Stimulated activated CD4-positive, alpha-beta T cell treated with anti-CD3 and anti-CD28 coated beads, Interleukin-1b, Interleukin-23, amount 100 ng/mL, for 24 hours (primary cell): ENCODE measurements around the gene DERA.

Source experiments
- DNase-seq, 4 experiments: peaks; one replicate each; pipeline ENCODE4 v3.0.0-alpha.2; 2020; ENCODE audit warnings: low read depth in 4 of 4, low spot score in 1 of 4

DERA gene

DNA sequence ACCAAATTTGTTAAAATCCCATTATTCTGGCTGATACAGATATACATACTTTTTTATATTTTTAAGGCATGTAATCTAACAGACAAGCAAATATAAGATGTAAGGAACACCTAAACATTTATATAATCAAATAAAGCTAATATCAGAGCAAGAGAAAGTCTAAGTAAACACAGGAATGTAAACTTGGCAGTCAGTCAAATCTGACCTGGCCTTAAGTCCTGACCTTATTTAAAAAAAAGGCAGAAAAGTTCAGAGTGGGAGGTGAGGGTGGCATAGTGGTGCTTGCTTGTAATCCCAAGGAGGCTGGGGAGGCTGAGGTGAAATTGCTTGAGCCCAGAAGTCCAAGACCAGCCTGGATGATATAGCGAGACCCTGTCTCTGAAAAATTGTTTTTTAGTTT, 152.6 kb downstream of the DERA start:
- DNase-seq: no peak

DNA sequence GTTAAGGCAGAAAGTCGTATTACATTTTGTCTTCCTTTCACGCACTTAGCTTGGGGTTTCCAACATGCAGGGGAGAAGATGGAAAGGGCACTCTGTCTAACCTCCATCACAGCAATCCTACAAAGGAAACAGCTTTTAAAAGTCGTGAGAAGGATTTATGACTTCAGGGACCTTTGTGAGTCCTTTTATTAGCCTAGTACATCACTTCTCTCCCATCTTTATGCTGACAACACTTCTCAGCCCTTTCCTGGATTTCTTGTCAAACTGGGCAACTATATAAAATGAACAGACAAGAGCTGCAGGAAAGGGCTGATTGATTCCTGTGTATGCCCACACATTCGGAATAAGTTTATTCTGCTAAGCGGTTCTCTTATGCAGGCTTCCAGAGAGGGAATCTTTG, 159.0 kb downstream of the DERA start:
- DNase-seq: no peak

DNA sequence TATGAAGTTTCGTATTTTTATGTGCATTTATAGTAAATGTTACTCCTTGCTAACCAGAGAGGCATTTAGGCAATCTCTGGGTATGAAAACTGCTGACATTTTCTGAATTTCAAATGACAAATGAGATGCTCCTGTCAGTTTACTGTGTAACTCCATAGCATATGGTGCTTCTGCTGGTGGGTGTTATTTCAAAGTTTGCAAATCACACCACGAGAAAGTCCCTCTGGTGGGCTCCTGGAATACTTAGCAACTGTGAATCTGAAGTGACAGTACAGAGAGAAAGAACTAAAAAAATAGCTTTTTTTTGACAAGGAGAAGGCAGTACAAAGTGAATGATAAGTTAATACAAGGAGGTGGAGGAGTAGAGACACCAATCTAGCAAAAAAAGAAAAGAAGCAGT, 161.5 kb downstream of the DERA start:
- DNase-seq: no peak

DNA sequence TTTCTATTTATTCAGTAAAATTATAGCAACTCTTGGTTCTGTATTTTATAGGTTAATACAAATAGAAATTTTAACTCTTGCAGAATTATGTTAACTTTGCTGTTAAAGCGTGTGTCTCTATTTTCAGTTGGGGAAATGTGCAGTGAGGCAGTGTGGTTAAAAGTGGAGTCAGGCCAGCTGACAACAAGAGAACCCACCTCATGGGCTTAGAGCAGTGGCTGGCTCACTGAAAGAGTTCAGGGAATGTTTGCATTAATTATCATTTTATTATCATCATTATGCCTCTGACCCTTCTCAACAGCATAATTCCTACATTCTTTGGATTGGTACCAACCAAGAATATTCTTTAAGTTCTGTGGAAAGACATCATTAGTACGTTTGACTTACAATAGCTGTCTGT, 163.8 kb downstream of the DERA start:
- no peak for DNase-seq

DNA sequence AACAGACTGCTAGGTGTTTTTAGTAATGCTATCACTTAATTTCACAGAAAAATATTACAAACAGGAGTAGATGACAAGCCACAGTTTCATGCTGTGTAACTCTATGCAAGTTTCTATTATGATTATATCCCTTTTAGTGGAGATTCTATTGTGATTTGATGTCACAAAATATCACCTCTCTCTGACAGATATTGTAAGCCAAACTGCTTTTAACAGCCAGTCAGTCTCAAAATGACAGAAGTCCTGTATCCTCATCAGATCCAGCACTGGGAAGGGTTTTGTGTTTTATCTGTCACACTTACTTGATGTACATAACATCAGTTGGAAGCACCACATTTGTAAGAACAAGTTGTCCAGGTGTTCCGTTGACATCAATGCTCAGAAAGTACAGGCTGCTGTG, 164.8 kb downstream of the DERA start:
- no peak for DNase-seq

DNA sequence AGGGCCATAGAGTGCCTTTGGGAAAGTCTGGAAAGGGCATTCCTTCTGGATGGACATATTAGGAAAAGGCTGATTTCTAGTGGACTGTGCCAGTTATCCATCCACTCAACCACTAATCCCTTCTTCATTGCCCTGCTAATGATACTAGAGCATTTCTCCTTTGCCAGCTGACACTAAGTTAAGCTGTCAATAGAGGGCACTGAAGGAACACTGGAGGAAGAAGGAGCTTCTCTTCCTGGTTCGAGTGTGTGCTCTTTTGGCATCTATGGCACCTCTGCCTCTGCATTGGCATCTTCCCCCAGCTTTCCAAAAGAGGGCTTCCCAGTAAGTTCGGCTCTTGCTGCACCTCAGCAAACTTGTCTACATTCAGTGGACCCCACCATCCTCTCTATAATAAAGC, 165.4 kb downstream of the DERA start:
- no peak for DNase-seq

DNA sequence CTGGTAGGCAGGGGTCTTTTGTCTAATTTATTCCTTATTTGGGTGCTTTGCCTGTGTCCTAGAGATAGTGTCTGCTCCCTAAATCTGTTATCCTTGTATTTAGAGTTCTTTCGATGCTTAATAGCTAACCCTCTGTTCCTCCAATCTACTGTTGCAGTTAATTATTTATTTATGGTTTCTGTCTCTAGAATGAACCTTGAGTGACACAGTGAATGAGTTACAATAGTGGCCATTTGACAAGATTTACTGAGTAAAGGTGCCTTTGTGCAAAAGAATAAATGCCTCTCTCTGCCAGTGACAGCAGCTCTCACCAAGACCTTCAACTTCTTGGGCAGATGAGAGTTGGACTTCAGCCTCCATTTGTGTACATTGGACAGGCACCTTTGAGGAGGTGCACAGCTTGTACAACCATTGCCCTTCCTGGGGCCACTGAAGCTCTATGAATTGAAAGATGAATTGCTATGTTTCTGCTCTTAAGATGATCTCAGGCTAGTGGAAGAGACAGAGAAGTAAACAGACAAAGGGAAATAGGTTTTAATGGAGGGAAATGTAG, 165.9 kb downstream of the DERA start:
- no peak for DNase-seq

DNA sequence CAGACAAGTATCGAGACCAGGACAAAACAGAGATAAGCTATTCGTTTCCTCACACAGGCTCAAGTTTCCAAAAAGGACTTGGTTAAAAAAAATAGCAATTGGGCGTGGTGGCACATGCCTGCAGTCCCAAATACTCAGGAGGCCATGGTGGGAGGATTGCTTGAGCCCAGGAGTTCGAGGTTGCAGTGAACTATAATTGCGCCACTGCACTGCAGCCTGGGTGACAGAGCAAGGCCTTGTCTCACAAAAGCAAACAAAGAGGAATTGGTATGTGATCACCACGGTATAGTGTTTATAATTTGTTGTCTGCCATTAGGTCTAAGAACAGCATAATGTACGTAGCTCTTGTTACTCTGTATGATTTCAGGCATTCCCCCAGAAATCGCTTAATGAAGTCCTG, 175.3 kb downstream of the DERA start:
- DNase-seq: no peak

DNA sequence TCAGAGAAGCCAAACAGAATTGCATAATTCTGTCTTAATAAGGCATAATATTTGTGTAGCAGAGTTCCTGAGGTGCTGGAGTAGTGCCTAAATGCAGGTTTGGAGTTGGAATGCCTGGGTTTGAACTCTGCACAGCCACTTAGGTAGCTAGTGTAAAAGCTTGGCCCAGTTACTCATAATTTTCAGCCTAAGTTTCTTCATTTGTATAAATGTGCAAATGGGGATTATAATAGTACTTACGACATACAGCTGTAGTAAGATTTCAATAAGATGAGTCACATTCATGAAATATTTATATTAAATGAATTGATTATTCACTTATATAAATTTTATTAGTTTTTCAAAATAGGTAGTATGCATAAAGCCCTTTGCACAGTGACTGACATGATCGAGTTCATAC, 175.8 kb downstream of the DERA start:
- DNase-seq: no peak
